Pulmonary artery endothelial cell (primary cell): ENCODE results near the gene SNRPA1. TPM values are rescaled to one million over a fixed set of nuclear protein-coding genes. Genes with fewer than 3 reads are reported as not detected.

ENCODE experiments used
- DNase-seq: peaks from one replicate; pipeline ENCODE4 v3.0.0-alpha.2; 2011; ENCODE audit warnings: low read depth, low spot score
- total RNA-seq: library from RNA; depleted of rRNA; stranded (reverse); fragments of >200 nt; gene quantifications from 2 replicates; pipeline ENCODE4 v1.2.3, GENCODE V29; 2014

Gene SNRPA1
- total RNA-seq, 1 donor from 2014 or later = 24.7 TPM

DNA sequence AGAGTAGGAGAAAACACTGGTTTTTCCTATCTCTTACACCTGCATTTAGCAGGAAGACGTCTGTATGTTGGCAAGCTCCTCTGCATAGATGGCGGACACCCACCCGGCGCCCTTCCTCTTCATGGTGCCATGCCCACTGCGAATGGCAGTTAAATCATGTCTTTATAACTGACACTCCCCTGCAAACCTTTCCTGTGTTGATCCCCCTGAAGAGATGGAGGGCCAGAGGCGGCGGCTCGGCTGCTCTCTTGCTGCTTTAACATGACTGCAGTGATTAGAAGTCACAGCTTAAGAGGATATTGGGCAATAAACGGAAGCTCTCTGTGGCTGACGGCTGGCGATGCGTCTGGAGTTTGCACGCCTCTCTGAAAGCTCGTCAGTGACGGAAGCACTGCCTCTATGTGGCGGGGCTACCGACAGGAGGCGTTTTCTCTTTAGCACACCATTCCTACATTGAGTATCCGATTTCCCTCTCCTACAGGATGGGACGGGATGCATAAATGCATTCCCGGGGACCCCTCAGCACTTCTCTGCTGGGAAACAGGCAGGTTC lies 25.5 kb upstream of the SNRPA1 start:
- DNase-seq = no peak

DNA sequence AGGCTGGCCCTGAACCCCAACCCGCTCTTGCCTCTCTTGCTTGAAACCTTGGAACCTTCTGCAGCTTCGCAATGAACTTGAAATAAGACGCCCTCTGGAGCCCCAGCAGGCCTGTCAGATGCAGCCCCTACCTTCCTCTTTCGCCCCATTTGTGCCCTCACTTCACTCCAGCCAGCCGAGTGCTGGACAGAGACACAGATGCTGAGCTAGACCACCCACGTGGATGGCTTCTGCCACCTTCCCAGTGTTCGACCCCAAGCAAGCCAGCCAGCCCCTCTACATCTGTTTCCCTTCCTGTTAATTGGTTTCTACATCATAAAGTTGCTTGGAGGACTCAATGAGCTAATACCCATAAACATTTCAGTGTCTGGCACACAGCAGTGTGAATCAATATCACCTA lies 23.8 kb upstream of the SNRPA1 start:
- DNase-seq = no peak

DNA sequence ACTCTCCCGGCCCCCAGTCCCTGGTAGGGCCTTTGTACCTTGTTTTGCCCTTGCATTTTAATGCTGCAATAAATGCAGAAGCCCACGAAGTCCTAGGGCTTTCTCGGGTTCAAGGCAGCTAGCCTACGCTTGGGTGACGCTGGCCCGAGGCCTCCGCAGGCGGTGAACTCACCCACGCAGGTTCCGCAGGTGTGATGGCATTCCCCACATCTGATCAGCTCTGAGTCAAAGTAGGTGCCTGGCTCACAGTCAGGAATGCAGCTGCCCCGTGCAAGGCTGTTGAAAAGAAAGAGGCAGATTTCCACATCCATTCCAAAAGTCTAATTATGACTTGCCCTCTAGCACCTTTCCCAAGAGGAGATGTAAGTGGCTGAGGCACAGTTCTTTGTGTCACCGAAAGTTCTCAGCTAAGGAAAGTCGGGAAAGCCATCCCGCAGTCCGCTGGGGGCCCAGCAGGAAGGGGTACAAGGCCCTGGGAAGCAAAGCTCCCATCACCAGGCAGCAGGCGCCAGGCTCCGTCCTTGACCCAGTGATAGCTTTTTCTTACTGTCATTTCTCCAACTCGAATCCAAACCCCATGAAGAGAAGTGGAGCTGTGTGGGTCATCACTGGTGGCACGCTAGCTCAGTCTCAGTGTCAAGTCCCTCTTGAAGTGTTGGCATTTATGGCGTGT lies 23.2 kb upstream of the SNRPA1 start:
- no peak for DNase-seq

GRCh38 chr15:101317336-101317872 lies 22.4 kb upstream of the SNRPA1 start:
- no peak for DNase-seq

DNA sequence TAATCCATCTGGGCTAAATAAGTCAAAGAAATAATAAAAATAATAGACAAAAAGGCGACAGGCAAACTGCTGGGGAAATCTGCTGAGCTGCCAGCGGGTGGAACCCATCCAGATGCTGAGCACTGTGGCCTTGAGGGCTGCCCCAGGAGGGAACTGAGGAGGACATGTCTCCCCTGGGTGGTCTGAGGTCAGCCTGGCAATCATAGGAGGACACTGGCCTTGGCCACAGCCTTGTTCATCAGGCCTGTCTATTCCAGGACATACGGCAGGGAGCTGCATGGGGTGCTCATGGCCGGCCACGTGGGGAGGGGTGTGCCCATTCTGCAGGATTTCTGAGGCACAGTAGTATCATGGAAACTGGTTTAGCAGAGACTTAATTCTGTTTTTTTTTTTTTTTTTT lies 21.5 kb upstream of the SNRPA1 start:
- DNase-seq = no peak

DNA sequence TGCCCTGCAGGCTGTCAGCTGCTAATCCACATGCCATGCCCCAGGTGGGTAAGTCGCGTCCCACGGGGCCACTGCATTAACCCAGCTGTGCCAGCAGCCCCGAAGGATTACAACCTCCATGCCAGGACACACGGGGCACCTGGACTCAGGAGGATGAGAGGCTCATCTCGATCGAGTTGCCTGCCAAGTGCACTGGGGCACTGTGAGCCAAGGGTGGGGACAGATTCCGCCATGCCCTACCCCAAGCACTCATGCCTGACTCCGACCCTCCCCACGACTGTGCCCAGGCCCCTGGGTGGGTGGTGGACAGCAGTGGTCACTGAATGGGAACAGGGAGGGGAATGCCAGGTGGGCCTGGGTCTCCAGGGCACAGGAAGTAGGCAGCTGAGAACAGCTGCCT lies 20.7 kb upstream of the SNRPA1 start:
- no peak for DNase-seq

DNA sequence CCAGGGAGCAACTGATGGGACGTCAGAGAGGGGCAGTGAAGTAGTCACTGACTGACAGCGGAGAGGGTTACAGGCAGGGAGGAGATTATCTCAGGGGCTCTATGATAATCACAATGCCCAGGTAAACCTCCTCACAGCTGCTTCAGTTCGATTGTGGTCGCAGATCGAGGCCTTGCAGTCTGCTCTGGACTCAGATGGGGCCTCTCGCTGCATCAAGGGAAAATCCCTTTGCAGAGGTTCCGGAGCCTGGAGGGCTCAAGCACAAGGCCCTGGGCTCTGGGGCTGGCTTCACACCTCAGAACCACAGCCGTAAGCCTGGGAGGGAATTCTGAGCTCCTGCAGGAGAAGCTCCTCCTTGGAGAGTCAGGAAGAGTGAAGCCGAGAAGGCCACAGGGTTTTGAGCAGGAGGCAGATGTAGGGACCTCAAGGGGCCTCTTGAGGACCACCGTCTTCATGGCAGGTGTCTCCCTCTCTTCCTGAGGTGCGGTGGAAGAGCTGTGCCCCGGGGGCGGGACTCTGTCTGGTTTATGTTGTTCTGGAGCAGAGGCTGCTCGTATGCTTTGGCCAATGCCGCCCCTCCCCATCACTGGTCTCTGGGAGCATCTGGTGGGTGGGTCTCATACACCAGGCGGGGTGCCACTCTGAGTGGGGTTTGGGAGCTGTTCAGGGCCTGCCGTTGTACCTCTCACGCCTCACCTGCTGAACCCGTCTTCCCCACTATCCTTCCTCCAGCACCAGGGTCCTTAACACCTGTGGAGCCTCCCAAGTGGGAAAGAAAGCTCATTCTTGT lies 19.5 kb upstream of the SNRPA1 start:
- no peak for DNase-seq

- no peak for DNase-seq
These were observed 18.2 kb upstream of the SNRPA1 start for GRCh38 chr15:101313041-101313761.

DNA sequence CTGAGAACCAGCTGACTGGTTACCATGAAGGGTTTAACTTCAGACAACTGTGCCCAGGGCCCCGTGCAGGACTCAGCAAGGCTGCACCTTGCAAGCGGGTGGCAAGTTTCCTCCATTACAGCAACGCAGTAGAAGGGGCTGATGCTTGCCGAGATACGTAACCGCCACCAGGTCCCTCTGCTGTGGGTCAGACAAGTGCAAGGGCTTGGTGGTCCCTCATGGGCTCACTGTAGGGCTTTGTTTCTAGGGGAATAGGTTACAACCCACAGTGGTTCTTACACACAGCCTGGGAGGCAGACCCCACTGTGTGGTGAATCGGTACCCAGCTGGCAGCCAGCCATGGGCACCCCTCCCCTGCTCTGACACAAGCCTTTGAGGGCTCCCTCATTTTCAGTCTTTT lies 15.5 kb upstream of the SNRPA1 start:
- no peak for DNase-seq

GRCh38 chr15:101310161-101310480 lies 15.1 kb upstream of the SNRPA1 start:
- no peak for DNase-seq

DNA sequence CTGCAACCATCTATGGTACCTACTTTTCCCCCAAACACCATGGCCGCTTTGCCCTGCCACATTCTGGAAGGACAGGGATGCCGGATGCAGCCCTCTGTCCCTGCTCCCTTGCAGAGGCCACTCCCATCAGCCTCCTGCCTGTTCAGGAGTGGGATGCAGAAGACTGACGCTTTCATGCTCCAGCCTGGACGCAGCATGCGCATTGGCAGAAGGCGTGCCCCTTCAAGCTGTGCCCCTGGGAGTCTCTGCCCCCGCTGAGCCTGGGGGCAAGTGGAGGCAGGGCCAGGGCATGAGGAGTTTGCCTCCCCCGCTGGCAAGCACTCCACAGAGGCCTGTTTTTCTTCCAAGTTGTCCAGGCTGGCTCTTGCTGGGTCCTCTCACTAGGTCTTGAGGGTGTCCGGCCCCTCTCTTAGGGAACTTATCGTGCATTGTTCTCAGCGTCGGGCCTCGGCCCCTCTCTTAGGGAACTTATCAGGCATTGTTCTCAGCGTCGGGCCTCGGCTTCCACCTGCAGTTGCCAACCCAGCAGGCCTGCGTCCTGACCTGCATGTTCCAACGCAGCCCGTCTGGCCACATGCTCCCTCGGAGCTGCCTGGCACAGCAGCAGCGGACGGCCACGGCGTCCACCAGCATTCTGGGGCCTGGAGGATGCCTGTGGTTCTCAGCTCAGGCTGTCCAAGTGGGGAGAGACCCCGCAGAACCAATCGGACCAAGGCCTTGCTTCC lies 14.6 kb upstream of the SNRPA1 start:
- no peak for DNase-seq

DNA sequence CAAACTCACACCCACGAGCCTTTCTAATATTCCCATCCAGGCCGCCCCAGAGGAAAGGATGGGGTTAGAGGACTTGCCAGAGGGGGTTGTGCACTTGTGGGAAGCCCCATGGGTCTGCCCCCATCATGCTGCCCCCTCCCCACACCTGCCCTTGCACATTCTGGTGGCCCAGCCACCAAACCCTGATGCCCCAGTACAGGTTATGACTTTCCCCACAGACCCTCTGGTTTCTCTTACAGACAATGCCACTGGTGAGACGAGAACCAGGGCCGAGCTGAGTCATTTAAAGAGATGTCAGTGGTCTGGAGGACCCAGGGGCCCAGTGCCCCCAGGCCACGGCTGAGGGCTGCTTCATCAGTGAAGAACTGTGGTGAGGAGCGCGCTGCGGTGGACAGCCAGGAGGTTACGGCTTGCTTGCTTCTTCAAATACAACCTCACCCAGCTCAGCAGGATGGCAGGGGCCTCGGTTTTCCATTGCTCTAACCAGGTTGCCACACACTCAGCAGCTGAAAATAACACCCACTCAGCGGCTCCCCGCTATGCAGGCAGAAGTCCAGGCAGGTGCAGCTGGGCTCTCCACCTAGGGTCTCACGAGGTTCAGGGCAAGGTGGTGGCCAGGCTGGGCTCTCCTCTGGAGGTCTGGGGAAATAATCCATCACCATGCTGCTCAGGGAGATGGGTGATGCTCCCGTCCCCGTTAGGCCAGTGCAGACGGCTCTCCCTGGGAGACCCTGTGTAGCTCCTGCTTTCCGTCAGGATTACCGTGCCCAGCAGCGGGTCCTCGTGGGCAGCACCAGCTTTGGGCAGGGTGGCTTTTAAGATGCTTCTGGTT lies 13.8 kb upstream of the SNRPA1 start:
- no peak for DNase-seq

DNA sequence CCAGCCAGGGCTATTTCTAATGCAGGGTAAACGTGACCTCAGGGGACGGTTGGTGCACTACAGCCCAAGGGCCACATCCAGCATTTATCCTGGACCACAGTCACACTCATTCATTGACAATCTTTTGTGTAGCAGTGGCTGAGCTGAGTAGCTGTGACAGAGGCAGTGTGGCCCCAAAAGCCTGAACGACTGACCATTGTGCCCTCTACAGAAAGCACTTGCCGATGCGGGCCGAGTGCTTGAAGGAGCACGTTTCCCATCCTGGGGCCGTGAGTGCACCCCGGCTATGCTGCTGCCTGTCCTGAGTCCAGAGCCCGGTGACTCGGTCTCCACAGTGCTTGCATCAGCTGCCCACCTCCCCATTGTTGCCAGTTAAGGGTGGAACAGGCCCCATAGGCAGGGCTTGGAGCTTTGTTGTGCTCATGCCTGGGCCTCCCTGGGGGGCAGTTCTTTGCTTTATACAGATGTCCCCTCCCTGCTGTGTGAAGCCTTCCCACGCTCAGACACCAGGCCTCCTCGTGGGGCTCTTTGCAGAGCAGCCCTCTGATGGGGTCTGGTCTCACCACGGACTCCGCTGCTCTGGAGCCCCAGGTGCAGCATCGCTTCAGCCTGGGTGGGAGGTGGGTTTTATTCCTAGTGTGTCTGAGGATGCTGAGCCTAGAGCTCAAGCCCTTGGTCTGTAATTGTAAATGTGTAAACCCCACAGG lies 13.0 kb upstream of the SNRPA1 start:
- DNase-seq = no peak

- DNase-seq = no peak
These were observed 12.2 kb upstream of the SNRPA1 start for GRCh38 chr15:101307048-101307896.

GRCh38 chr15:101306341-101307047 lies 11.4 kb upstream of the SNRPA1 start:
- no peak for DNase-seq

DNA sequence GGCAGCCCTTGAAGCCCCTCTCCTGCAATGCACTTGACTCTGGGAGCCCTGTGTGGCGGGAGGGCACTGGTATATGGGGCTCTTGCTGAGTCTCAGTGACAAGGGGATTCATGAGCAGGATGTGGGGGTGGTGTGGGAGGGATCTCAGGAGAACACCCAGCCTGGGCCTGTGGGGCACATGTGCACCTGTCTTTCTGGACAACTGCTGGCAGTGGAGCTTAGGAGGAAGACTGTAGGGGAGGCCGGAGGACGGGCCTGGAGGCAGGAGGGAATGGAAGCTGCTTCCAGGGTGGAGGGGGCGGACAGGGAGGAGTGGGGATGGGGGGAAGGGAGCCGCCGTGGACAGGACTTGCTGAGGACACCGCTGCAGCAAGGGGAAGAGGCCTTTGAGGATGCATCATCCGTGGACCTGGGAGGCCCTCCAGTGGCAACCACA lies 10.8 kb upstream of the SNRPA1 start:
- no peak for DNase-seq

GRCh38 chr15:101303408-101303807 lies 8.4 kb upstream of the SNRPA1 start:
- DNase-seq = no peak
